Motor neuron (in vitro differentiated cells): ENCODE results near the gene WFIKKN1. TPM values are rescaled to one million over a fixed set of nuclear protein-coding genes. Genes with fewer than 3 reads are reported as not detected.

Experiments
- ATAC-seq, 8 experiments: fragments of 200-7000 bp; cut with Tn5 transposase; replicated peaks in 6 of 8; 2 replicates each; pipeline ENCODE4 v1.8.0; 2021; ENCODE audit warnings: mild to moderate bottlenecking in 8 of 8, moderate library complexity in 8 of 8
- H3K27ac ChIP-seq, 2 donors: fragments of 250-450 bp; sonication (Bioruptor Pico); 2 replicates each; pipeline ENCODE4 v1.9.0; 2021; ENCODE audit warnings: antibody characterized with exemption in 2 of 2, mild to moderate bottlenecking in 2 of 2, moderate library complexity in 1 of 2
- H3K4me1 ChIP-seq, 2 donors: fragments of 250-450 bp; sonication (Bioruptor Pico); replicated peaks in 1 of 2; 2 replicates each; pipeline ENCODE4 v1.6.1; 2021; ENCODE audit warnings: antibody characterized with exemption in 2 of 2, mild to moderate bottlenecking in 2 of 2, moderate library complexity in 1 of 2
- H3K4me3 ChIP-seq, 5 donors: fragments of 250-450 bp; sonication (Bioruptor Pico); 2 replicates each; pipeline ENCODE4 v1.9.0; 2021; ENCODE audit warnings: antibody characterized with exemption in 5 of 5, mild to moderate bottlenecking in 5 of 5, moderate library complexity in 4 of 5
- WGBS, 10 experiments: fragments of 450-650 bp; shearing (Covaris generic); methylation state at CpG; one replicate each; pipeline ENCODE4 v1.0.0; 2022; 5-methylcytosine and 5-hydroxymethylcytosine counted together
- in situ Hi-C, 9 experiments: fragments of 400-800 bp; cut with MboI; loops; one replicate each; pipeline ENCODE4 v1.15.0; 2021; ENCODE audit warnings: low sequenced_read_pairs in 9 of 9, low pct_unique_long_range_greater_than_20kb in 2 of 9; ENCODE audit not compliant: unreplicated experiment in 9 of 9
- total RNA-seq, 8 experiments: library from RNA; unstranded; fragments of 300-600 nt; gene quantifications; 2 replicates each; pipeline versions ENCODE4 v1.2.3 to v1.2.4, GENCODE V29; 2022

Gene WFIKKN1
- total RNA-seq, 8 experiments from 2014 or later: 0.14 to 9.0 (median 0.54) TPM

DNA sequence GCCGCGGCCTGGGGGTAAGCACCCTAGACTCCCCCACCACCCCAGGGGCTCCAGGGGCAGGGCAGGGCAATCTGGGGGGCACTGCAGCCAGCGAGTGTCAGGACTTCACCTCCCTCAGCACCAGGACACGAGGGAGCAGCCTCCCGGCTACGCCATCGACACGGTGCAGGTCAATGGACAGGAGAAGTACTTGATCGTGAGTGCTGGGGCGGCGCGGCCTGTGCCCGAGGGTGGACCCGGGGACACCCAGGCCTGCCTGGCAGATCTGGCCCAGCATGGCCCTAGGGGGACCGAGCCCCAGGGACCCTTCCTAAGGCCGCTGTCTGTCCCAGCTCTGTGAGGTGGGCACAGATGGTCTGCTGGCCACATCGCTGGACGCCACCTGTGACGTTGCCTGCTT, 41.6 kb downstream of the WFIKKN1 start:
- H3K4me3 ChIP-seq: no peak overlapping the region
- H3K27ac ChIP-seq: no peak overlapping the region
- in situ Hi-C loops: no loop called here
- ATAC-seq: no peak
- WGBS, 10 experiments: 96 to 100% (median 100%) methylated on average over 1 to 4 of the region's 19 CpGs; no CpG with 5 or more reads in 7 of the 10 experiments
- H3K4me1 ChIP-seq: peaks cover 18 to 19% of the 10 kb centered on the region in 2 donors

DNA sequence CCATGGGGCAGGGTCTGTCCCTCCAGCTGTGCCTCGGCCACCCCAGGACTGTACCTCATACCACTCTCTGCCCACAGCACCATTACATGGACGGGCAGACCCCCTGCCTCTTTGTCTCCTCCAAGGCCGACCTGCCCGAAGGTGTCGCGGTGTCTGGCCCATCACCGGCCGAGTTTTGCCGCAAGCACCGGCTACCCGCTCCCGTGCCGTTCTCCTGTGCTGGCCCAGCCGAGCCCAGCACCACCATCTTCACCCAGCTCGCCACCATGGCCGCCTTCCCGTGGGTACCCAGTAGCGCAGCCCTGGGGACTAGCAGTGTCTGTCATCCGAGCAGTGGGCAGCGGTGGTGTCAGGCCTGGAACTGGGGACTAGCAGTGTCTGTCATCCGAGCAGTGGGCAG, 42.1 kb downstream of the WFIKKN1 start:
- in situ Hi-C loops: no loop called here
- WGBS, 10 experiments: 80 to 100% (median 99%) methylated on average over 1 to 11 of the region's 21 CpGs; no CpG with 5 or more reads in 6 of the 10 experiments
- H3K27ac ChIP-seq: no peak overlapping the region

DNA sequence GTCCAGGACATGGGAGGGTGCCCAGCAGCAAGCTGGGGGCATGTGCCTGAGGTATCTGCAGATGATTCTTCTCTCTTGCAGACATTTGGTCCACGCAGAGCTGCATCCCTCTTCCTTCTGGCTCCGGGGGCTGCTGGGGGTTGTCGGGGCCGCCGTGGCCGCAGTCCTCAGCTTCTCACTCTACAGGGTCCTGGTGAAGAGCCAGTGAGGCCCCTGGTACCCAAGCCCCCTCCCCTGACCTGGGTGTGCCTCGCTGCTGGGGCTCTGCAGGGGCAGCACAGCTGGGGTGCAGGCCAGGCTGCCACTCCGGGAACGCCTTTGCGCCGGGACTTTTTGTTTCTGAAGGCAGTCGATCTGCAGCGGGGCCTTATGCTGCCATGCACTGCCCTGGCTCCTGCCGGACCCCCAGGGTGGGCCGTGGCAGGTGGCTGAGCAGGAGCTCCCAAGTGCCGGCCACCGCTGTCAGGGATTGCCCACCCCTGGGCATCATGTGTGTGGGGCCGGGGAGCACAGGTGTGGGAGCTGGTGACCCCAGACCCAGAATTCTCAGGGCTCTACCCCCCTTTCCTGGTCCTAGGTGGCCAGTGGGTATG, 42.7 kb downstream of the WFIKKN1 start:
- H3K4me3 ChIP-seq: no peak overlapping the region
- ATAC-seq: no peak
- in situ Hi-C loops: no loop called here
- no peak overlapping the region for H3K27ac ChIP-seq
- peaks cover 15 to 17% of the 10 kb centered on the region in 2 donors for H3K4me1 ChIP-seq
- 100% methylated on average over 1 of the region's 18 CpGs; no CpG with 5 or more reads in 9 of the 10 experiments for WGBS, 10 experiments

More for the DNA sequence above, 42.1 kb downstream of the WFIKKN1 start:
- ATAC-seq: no peak
- H3K4me1 ChIP-seq: peaks cover 15% of the 10 kb centered on the region in 2 donors
- no peak overlapping the region for H3K4me3 ChIP-seq

DNA sequence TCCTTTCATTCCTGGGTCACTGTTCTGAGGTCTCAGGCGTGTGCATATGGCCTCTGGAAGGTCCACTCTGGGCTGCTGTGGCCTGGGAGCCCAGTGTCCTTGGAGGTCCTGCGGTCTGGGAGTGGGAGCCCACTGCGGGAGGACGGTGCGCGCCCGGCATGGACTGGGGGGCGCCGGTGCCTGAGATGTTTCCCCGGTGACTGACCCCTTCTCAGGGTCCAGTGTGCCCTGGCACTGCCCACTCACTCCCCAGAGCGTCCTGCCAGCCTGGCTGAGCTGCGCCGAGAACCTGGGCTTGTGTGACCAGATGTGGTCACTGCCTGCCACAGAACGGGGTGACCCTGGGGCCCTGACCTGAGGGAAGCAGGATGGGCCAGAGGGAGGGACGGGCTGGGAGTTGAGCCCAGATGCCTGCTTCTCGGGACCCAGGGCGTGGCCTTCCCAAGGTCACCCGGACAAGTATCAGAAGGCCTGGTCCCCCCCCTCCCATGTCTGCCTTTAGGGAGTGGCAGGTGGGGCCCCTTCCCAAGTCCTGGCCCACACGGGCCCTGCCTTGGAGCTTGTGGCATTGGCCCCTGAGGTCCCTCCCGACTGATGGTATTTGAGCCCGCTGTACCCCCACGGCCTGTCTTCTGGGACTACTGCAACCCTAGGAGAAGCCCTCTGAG, 43.6 kb downstream of the WFIKKN1 start:
- WGBS, 10 experiments: 80 to 100% (median 100%) methylated on average over 1 of the region's 22 CpGs; no CpG with 5 or more reads in 7 of the 10 experiments
- no peak for ATAC-seq
- H3K27ac ChIP-seq: no peak overlapping the region
- in situ Hi-C loops: no loop called here
- peaks cover 16 to 19% of the 10 kb centered on the region in 2 donors for H3K4me1 ChIP-seq
- no peak overlapping the region for H3K4me3 ChIP-seq

DNA sequence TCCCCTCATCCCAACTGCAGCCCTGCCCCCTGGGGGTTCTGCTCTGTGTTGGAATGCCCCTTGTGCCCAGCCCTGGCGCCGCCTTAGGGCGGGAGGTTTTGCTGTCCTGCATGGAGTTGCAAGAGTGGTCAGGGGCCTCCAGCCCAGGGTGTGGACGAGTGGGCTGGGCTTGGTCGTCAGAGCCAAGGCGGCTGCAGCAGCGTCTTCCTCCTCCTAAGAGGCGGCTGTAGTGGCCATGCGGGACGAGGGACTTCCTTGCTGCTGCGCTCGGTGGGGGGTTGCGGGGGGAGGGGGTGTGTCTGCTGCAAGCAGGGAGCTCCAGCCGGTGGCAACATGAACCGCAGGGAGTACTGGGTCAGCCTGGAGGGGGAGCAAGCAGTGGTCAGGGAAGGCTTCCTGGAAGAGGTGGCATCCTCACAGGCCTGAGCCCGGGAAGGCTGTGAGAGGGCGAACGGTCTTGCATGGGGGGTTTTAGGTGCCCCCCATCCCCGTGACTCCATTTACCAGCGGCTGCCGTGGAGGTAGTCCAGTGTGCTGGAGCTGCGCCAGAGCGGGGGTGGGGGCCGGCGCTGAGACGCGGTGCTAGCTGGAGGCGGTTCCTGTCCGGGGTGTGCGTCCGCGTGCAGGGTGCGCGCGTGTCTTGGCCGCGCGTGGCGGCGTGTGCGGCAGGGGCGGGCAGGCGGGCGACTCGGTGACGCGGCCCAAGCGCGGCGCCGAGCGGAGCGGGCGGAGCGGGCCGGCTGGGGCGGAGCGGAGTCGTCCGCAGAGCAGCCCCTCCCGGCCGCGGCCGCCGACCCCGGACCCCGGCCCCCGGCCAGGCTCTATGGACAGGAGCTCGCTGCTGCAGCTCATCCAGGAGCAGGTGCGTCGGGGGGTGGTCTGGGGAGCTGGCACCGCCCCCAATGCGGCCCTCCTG, 44.4 kb downstream of the WFIKKN1 start, which contains the start of gene RHBDL1:
Gene RHBDL1 (plus strand): TSS at position 704 of the 916 bp plus-strand sequence. CDS start 120 bp downstream, at position 824.
- peak within 1 kb of the TSS in 1 of 2 donors; percentile 82 for H3K27ac ChIP-seq
- 0% methylated on average over 2 to 4 of the region's 73 CpGs; no CpG with 5 or more reads in 7 of the 10 experiments for WGBS, 10 experiments
- peaks cover 16 to 20% of the 10 kb centered on the region in 2 donors for H3K4me1 ChIP-seq
- in situ Hi-C loops: no loop called here
- H3K4me3 ChIP-seq: peak within 1 kb of the TSS; percentile 15 to 41 (median 27)
- peak; percentile 4 to 47 (median 32) for ATAC-seq

DNA sequence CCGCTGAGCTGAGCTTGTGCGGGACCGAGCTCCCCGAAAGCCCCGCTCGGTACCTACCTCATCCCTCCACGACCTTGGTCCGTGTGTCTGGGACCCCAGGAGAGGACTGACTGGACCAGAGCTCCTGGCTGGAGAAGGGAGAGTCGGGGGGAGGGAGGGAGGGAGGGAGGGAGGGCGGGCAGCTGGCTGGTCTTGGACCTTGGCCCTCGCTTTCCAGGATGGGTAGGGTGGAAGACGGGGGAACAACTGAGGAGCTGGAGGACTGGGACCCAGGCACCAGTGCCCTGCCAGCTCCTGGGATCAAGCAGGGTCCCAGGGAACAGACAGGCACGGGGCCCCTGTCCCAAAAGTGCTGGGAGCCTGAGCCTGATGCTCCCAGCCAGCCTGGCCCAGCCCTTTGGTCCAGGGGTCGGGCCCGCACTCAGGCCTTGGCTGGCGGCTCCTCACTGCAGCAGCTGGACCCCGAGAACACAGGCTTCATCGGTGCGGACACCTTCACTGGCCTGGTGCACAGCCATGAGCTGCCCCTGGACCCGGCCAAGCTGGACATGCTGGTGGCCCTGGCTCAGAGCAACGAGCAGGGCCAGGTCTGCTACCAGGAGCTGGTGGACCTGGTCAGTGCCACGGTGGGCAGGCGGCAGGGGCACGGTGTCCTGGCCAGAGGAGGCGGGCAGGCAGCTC, 45.2 kb downstream of the WFIKKN1 start:
- 55 to 83% methylated on average over 4 to 6 of the region's 25 CpGs; no CpG with 5 or more reads in 8 of the 10 experiments for whole genome bisulfite sequencing, 10 experiments
- H3K4me1 ChIP-seq: peaks cover 17 to 22% of the 10 kb centered on the region in 2 donors
- in situ Hi-C loops: no loop called here
- peak overlapping the region in 1 of 2 donors; percentile 82 for H3K27ac ChIP-seq
- peak overlapping the region; percentile 15 to 41 (median 27) for H3K4me3 ChIP-seq
- ATAC-seq: peak in 1 of 8 experiments; percentile 1

DNA sequence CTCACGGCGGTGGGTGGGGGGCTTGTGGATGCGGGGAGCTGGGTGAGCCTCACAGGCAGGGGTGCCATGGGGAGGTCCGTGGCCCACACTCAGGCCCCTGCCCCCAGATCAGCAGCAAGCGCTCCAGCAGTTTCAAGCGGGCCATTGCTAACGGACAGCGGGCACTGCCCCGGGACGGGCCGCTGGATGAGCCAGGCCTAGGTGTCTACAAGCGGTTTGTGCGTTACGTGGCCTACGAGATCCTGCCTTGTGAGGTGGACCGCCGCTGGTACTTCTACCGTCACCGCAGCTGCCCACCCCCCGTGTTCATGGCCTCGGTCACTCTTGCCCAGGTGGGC, 45.7 kb downstream of the WFIKKN1 start:
- Histone ChIP-seq H3K4me1 (peaks cover 22 to 28% of the 10 kb centered on the region in 2 donors), H3K27ac (no peak overlapping the region), H3K4me3 (peak overlapping the region in 1 of 5 donors; percentile 41)
- WGBS, 10 experiments: no CpG with 5 or more reads among the region's 21 CpGs
- in situ Hi-C loops: no loop called here
- ATAC-seq: no peak

DNA sequence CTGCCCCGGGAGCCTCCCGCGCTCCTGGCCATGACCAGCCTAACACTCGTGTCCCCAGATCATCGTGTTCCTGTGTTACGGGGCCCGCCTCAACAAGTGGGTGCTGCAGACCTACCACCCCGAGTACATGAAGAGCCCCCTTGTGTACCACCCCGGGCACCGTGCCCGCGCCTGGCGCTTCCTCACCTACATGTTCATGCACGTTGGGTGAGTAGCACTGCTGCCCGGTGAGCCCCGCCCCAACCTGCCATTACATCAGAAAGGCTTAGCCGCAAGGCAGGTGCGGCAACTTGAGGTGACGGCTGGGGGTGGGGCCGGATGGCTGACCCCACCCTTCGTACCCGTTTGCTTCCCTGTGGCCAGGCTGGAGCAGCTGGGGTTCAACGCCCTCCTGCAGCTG, 46.1 kb downstream of the WFIKKN1 start:
- H3K27ac ChIP-seq: no peak overlapping the region
- no peak for ATAC-seq
- no peak overlapping the region for H3K4me3 ChIP-seq
- WGBS, 10 experiments: 70 to 96% methylated on average over 2 to 13 of the region's 23 CpGs; no CpG with 5 or more reads in 8 of the 10 experiments
- H3K4me1 ChIP-seq: peaks cover 25 to 31% of the 10 kb centered on the region in 2 donors
- in situ Hi-C loops: no loop called here

DNA sequence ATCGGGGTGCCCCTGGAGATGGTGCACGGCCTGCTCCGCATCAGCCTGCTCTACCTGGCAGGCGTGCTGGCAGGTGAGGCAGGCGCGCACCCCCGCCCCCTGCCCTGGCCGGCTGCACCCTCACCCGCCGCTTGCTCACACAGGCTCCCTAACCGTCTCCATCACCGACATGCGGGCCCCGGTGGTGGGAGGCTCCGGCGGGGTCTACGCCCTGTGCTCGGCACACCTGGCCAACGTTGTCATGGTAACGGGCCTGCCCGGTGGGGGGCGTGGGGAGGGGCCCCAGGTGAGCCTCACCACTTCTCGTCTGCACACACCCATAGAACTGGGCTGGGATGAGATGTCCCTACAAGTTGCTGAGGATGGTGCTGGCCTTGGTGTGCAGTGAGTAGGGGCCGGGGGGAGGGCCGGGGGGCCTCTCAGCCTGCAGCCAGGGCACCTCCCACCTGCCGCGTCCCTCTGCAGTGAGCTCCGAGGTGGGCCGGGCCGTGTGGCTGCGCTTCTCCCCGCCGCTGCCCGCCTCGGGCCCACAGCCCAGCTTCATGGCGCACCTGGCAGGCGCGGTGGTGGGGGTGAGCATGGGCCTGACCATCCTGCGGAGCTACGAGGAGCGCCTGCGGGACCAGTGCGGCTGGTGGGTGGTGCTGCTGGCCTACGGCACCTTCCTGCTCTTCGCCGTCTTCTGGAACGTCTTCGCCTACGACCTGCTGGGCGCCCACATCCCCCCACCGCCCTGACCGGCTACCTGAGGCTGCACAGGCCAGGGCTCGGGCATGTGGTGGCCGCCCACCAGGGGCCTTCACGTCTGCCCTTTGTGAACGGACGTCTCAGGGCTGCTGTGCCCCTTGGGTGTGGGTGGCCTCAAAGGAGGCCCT, 46.8 kb downstream of the WFIKKN1 start:
- Histone ChIP-seq H3K4me3 (no peak overlapping the region), H3K27ac (no peak overlapping the region), H3K4me1 (peaks cover 25 to 31% of the 10 kb centered on the region in 2 donors)
- ATAC-seq: no peak
- 85% methylated on average over 5 of the region's 57 CpGs; no CpG with 5 or more reads in 9 of the 10 experiments for WGBS, 10 experiments
- in situ Hi-C loops: no loop called here

DNA sequence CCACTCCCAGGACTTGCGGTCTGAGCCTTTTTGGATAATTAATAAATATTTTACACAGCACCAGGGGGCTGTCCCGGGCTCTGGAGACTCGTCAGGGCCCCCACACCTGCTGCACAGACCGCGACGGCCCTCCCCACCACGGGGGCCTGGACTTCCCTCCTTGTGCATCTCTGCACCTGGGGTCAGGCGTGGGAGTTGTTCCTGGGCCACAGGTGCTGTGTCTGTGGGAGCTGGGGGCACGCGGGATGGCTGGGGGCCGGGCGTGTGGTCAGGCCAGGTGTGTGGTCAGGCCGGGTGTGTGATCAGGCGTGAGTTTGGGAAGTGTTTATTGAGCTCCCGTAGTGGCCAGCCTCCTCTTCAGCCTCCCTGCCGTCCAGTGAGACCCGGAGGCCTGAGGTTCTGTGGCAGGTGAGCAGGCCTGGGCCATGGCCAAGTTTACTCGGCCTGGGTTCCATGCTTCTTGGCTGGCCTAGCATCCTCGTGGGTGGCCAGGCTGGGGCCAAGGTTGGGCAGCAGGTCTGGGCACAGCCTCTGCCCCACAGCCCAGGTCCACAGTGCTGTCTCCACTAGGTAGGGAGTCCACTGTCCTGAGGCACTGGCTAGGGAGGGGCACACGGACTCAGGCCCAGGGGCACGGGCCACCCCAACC, 47.5 kb downstream of the WFIKKN1 start:
- peak overlapping the region; percentile 97 to 98 for H3K27ac ChIP-seq
- H3K4me3 ChIP-seq: no peak overlapping the region
- peaks cover 32 to 34% of the 10 kb centered on the region in 2 donors for H3K4me1 ChIP-seq
- WGBS, 10 experiments: 20% methylated on average over 3 of the region's 21 CpGs; no CpG with 5 or more reads in 9 of the 10 experiments
- ATAC-seq: no peak
- in situ Hi-C loops: no loop called here
